ENCODE measurements around the gene ZFYVE1. TPM values are rescaled to one million over a fixed set of nuclear protein-coding genes. Genes with fewer than 3 reads are reported as not detected.
"Not testable (repeated sequence)": the region's sequence is repeated elsewhere in the genome, so short reads cannot be mapped to it uniquely, and the experiment has no call there.

Gene ZFYVE1
- total RNA-seq, 1 donor = 30.8 TPM

DNA sequence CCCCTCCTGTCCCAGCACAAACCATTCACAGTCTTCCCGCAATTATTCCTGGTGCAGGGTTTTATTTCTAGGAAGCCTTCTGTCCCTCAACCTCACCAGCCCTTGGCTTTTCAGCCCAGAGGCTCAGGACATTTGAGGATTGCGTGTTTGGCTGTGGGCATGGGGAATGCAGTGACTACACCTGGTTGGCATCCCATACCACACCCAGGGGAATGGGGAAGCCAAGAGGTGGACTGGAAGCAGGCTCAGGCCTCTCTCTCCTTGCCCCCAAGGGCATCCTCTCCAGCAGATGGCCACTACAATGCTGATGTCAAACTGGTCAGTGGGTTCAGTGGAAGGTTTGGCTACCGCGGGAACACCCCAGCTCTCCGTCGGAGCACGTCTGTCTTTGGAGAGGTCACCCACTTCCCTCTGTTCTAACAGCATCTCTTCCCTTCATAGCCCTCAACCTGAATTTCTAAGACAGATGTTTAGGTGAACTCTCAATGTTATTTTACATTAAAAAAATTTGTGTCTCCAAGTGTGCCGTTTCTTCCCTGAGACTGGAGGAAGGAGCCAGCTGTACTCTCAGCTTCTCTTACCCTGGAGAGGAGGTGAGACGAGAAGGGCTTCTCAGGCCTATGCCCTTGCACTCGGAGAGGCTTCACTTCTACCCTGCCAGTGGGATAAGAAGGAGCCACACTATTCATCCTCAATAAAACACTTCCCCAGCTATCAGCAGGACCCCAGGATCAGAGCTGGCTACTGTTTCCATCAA is 65.1 kb downstream of the ZFYVE1 start:
- H2AFZ ChIP-seq (ENCODE audit: low read length) = no peak overlapping the region
- H3K79me2 ChIP-seq (ENCODE audit: insufficient read depth, low read length) = no peaks in the 10 kb centered on the region
- DNase-seq (ENCODE audit: insufficient read length, low spot score, missing footprints) = peak; percentile 87
- no peaks in the 10 kb centered on the region for H4K20me1 ChIP-seq (ENCODE audit: insufficient read depth, low read length)
- no peaks in the 10 kb centered on the region for H3K4me1 ChIP-seq (ENCODE audit: insufficient read depth, low read length)
- H3K4me2 ChIP-seq (ENCODE audit: insufficient read depth, low read length) = no peak overlapping the region
- H3K9me3 ChIP-seq (ENCODE audit: low read depth, low read length) = no peaks in the 10 kb centered on the region
- H3K27me3 ChIP-seq (ENCODE audit: insufficient read depth, low read length) = no peaks in the 10 kb centered on the region
- H3K4me3 ChIP-seq (ENCODE audit: insufficient read depth, low read length) = no peak overlapping the region
- H3K27ac ChIP-seq (ENCODE audit: low read depth, low read length) = no peak overlapping the region
- TF ChIP-seq, protein P1, sequence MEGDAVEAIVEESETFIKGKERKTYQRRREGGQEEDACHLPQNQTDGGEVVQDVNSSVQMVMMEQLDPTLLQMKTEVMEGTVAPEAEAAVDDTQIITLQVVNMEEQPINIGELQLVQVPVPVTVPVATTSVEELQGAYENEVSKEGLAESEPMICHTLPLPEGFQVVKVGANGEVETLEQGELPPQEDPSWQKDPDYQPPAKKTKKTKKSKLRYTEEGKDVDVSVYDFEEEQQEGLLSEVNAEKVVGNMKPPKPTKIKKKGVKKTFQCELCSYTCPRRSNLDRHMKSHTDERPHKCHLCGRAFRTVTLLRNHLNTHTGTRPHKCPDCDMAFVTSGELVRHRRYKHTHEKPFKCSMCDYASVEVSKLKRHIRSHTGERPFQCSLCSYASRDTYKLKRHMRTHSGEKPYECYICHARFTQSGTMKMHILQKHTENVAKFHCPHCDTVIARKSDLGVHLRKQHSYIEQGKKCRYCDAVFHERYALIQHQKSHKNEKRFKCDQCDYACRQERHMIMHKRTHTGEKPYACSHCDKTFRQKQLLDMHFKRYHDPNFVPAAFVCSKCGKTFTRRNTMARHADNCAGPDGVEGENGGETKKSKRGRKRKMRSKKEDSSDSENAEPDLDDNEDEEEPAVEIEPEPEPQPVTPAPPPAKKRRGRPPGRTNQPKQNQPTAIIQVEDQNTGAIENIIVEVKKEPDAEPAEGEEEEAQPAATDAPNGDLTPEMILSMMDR (IDR thresholded peaks at IDR 0.05; ENCODE audit: extremely low read depth, low read depth, low read length) = no peak
- H3K36me3 ChIP-seq (ENCODE audit: insufficient read depth, low read length) = peaks cover 17% of the 10 kb centered on the region

DNA sequence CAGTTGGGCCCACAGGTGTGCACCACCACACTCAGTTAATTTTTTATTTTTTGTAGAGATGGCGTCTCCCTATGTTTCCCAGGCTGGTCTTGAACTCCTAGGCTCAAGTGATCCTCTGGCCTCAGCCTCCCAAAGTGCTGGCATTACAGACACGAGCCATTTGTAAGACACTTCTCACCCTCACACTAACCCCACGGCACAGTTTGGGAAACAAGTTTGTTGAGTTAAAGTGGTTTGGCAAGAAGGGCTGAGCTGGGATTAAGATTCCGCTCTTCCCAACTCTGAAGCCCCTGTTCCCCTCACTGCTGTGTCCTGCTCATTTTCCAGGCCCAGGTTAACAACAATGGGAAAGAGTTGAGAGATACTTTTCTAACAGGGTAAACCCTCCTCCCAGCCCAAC is 65.9 kb downstream of the ZFYVE1 start:
- not testable (repeated sequence) for DNase-seq (ENCODE audit: insufficient read length, low spot score, missing footprints); H3K9me3 ChIP-seq (ENCODE audit: low read depth, low read length); H3K4me3 ChIP-seq (ENCODE audit: insufficient read depth, low read length); H2AFZ ChIP-seq (ENCODE audit: low read length); H3K27me3 ChIP-seq (ENCODE audit: insufficient read depth, low read length); H3K79me2 ChIP-seq (ENCODE audit: insufficient read depth, low read length); H3K27ac ChIP-seq (ENCODE audit: low read depth, low read length); H4K20me1 ChIP-seq (ENCODE audit: insufficient read depth, low read length); H3K4me1 ChIP-seq (ENCODE audit: insufficient read depth, low read length); H3K4me2 ChIP-seq (ENCODE audit: insufficient read depth, low read length)
- peaks cover 17% of the 10 kb centered on the region for H3K36me3 ChIP-seq (ENCODE audit: insufficient read depth, low read length)

DNA sequence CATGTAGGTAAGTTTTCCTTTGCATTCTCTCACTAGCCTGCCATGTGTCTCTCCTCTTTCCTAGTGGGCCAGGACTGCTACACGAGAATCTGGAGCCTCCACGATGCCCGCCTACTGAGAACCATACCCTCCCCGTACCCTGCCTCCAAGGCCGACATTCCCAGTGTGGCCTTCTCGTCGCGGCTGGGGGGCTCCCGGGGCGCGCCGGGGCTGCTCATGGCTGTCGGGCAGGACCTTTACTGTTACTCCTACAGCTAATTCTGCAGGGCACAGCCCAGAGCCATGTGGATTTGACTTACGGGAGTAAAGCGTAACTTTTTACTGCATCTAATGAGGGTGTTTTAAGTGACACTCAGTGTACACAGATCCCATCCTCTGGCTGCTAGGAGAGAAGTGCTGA is 68.4 kb downstream of the ZFYVE1 start:
- H3K27me3 ChIP-seq (ENCODE audit: insufficient read depth, low read length) = no peaks in the 10 kb centered on the region
- no peak overlapping the region for H3K27ac ChIP-seq (ENCODE audit: low read depth, low read length)
- H3K4me2 ChIP-seq (ENCODE audit: insufficient read depth, low read length) = no peak overlapping the region
- no peak overlapping the region for H3K4me3 ChIP-seq (ENCODE audit: insufficient read depth, low read length)
- TF ChIP-seq, protein P1 (IDR thresholded peaks at IDR 0.05; ENCODE audit: extremely low read depth, low read depth, low read length) = no peak
- H3K79me2 ChIP-seq (ENCODE audit: insufficient read depth, low read length) = no peaks in the 10 kb centered on the region
- H3K9me3 ChIP-seq (ENCODE audit: low read depth, low read length) = no peaks in the 10 kb centered on the region
- no peaks in the 10 kb centered on the region for H4K20me1 ChIP-seq (ENCODE audit: insufficient read depth, low read length)
- peaks cover 25% of the 10 kb centered on the region for H3K36me3 ChIP-seq (ENCODE audit: insufficient read depth, low read length)
- H3K4me1 ChIP-seq (ENCODE audit: insufficient read depth, low read length) = no peaks in the 10 kb centered on the region
- no peak for DNase-seq (ENCODE audit: insufficient read length, low spot score, missing footprints)
- no peak overlapping the region for H2AFZ ChIP-seq (ENCODE audit: low read length)

DNA sequence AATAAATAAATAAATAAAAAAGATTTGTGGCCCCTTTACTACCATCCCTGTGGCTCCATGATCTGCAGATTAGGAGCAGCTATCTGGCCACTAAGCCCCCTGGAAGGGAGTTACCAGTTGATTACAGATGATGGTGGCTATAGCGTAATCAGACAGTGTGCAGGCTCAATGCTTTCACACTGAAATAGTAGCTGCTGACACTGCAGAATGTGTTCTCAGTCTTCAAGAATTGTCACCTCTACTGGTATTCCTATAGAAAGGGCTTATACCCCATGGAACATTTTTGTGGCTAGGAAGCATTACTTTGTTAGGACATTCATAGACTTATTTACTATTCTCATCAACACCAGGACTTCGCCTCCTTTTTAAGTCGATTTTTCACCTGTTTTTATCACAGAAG is 69.7 kb downstream of the ZFYVE1 start:
- H4K20me1 ChIP-seq (ENCODE audit: insufficient read depth, low read length) = no peaks in the 10 kb centered on the region
- H2AFZ ChIP-seq (ENCODE audit: low read length) = no peak overlapping the region
- H3K27ac ChIP-seq (ENCODE audit: low read depth, low read length) = no peak overlapping the region
- H3K4me3 ChIP-seq (ENCODE audit: insufficient read depth, low read length) = no peak overlapping the region
- no peaks in the 10 kb centered on the region for H3K27me3 ChIP-seq (ENCODE audit: insufficient read depth, low read length)
- TF ChIP-seq, protein P1 (IDR thresholded peaks at IDR 0.05; ENCODE audit: extremely low read depth, low read depth, low read length) = no peak
- H3K36me3 ChIP-seq (ENCODE audit: insufficient read depth, low read length) = peaks cover 27% of the 10 kb centered on the region
- H3K79me2 ChIP-seq (ENCODE audit: insufficient read depth, low read length) = no peaks in the 10 kb centered on the region
- H3K4me1 ChIP-seq (ENCODE audit: insufficient read depth, low read length) = no peaks in the 10 kb centered on the region
- H3K9me3 ChIP-seq (ENCODE audit: low read depth, low read length) = no peaks in the 10 kb centered on the region
- no peak overlapping the region for H3K4me2 ChIP-seq (ENCODE audit: insufficient read depth, low read length)
- no peak for DNase-seq (ENCODE audit: insufficient read length, low spot score, missing footprints)

DNA sequence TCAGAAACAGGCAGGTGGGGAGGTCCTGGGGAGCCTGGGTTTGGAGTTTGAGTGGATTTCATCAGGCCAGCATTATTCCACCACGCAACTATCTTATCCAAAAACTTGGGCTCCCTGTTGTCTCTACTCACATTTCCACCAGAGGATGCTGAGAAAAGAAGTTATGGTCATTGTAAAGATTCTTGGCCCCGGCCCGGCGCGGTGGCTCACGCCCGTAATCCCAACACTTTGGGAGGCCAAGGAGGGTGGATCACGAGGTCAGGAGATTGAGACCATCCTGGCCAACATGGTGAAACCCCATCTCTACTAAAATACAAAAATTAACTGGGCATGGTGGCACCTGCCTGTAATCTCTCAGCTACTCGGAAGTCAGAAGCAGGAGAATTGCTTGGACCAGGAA is 70.2 kb downstream of the ZFYVE1 start:
- H3K36me3 ChIP-seq (ENCODE audit: insufficient read depth, low read length) = peaks cover 29% of the 10 kb centered on the region
- DNase-seq (ENCODE audit: insufficient read length, low spot score, missing footprints); H3K4me3 ChIP-seq (ENCODE audit: insufficient read depth, low read length); H3K4me2 ChIP-seq (ENCODE audit: insufficient read depth, low read length); H2AFZ ChIP-seq (ENCODE audit: low read length); H3K79me2 ChIP-seq (ENCODE audit: insufficient read depth, low read length); H4K20me1 ChIP-seq (ENCODE audit: insufficient read depth, low read length); H3K27ac ChIP-seq (ENCODE audit: low read depth, low read length); H3K4me1 ChIP-seq (ENCODE audit: insufficient read depth, low read length); H3K9me3 ChIP-seq (ENCODE audit: low read depth, low read length); H3K27me3 ChIP-seq (ENCODE audit: insufficient read depth, low read length): not testable (repeated sequence)

All from osteoblast (primary cell).